ENCODE data around the gene LDLR.

DNA sequence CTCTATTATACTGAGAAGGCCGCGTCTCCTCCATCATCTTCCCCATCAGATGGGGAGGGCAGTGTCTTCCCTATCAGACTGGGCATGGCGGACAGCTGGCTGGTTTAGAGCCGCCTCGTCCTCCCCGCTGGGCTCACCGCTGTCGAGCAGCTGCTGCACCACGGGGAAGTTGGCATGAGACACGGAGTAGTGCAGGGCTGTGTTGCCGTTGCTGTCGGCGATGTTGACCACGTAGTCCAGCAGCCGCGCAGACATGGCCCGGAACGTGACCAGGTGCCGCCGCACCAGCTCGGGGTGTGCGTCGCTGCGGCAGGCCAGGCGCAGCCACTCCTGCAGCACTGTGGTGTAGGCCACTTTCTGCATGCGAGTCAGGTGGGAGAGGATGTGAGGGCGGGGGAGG is 85.1 kb downstream of the LDLR start:
- TF ChIP-seq, protein P1, sequence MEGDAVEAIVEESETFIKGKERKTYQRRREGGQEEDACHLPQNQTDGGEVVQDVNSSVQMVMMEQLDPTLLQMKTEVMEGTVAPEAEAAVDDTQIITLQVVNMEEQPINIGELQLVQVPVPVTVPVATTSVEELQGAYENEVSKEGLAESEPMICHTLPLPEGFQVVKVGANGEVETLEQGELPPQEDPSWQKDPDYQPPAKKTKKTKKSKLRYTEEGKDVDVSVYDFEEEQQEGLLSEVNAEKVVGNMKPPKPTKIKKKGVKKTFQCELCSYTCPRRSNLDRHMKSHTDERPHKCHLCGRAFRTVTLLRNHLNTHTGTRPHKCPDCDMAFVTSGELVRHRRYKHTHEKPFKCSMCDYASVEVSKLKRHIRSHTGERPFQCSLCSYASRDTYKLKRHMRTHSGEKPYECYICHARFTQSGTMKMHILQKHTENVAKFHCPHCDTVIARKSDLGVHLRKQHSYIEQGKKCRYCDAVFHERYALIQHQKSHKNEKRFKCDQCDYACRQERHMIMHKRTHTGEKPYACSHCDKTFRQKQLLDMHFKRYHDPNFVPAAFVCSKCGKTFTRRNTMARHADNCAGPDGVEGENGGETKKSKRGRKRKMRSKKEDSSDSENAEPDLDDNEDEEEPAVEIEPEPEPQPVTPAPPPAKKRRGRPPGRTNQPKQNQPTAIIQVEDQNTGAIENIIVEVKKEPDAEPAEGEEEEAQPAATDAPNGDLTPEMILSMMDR (IDR thresholded peaks at IDR 0.05) = no peak
- no peak for TF ChIP-seq POLR2A (IDR thresholded peaks at IDR 0.05)
